HepG2 (cell line): Measurements from ENCODE around the gene SPI1.

Source experiments
- FOSL2 ChIP-seq: sonication (generic); formaldehyde crosslinking; IDR thresholded peaks from 2 replicates; pipeline ENCODE4 v1.4.0; 2020; ENCODE audit warnings: missing genetic modification reagents
- TF ChIP-seq, protein P1 (sequence below): sonication (generic); formaldehyde crosslinking; IDR thresholded peaks from 2 replicates; pipeline ENCODE4 v1.5.0; 2020; ENCODE audit warnings: mild to moderate bottlenecking, missing genetic modification reagents, moderate library complexity

DNA sequence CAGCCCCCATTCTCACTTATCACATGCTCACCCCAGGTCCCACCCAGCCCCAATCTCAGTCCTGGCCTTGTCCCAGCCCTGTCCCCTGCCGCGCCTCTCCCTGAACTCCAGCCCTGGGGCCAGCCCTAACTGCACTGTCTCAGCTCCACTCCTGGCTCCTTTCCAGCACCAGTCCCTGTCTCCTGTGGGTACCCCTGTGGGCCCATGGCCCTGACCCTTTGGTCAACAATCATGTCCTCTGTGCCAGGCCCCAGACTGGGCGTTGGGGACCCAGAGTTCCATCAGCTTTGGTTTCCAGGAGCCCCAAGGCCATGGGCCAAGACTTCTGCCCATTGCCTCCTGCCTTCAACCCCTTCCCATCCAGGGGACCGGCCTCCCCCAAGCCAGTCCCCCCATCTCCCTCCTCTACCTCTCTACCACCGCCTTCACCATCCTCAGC is 757 bp downstream of the SPI1 start:
- TF ChIP-seq, protein P1, sequence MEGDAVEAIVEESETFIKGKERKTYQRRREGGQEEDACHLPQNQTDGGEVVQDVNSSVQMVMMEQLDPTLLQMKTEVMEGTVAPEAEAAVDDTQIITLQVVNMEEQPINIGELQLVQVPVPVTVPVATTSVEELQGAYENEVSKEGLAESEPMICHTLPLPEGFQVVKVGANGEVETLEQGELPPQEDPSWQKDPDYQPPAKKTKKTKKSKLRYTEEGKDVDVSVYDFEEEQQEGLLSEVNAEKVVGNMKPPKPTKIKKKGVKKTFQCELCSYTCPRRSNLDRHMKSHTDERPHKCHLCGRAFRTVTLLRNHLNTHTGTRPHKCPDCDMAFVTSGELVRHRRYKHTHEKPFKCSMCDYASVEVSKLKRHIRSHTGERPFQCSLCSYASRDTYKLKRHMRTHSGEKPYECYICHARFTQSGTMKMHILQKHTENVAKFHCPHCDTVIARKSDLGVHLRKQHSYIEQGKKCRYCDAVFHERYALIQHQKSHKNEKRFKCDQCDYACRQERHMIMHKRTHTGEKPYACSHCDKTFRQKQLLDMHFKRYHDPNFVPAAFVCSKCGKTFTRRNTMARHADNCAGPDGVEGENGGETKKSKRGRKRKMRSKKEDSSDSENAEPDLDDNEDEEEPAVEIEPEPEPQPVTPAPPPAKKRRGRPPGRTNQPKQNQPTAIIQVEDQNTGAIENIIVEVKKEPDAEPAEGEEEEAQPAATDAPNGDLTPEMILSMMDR (CRISPR knock-in tag): no peak
- TF ChIP-seq FOSL2 (CRISPR knock-in tag): no peak
